H9 (cell line): ENCODE data around the gene WDHD1. TPM values are rescaled to one million over a fixed set of nuclear protein-coding genes. Genes with fewer than 3 reads are reported as not detected.
A peak's percentile ranks its signal among the peaks of the same experiment; 100 is the strongest.

ENCODE experiments used
- DNase-seq: peaks from one replicate; pipeline ENCODE4 v3.0.0-alpha.2; 2017
- H2AFZ ChIP-seq: one replicate; pipeline ENCODE4 v1.6.1; 2013; ENCODE audit warnings: mild to moderate bottlenecking, low read length, control low read depth, moderate library complexity
- H2AK5ac ChIP-seq: 2 replicates; pipeline ENCODE4 v1.6.1; 2013; ENCODE audit warnings: low read length, control low read depth, mixed read lengths; ENCODE audit not compliant: insufficient read length
- H2BK120ac ChIP-seq: one replicate; pipeline ENCODE4 v1.6.1; 2013; ENCODE audit warnings: low read depth, mild to moderate bottlenecking, low read length, control low read depth, inconsistent platforms; ENCODE audit not compliant: poor library complexity, severe bottlenecking
- H2BK12ac ChIP-seq: 2 replicates; pipeline ENCODE4 v1.6.1; 2013; ENCODE audit warnings: low read length, control low read depth, mixed read lengths, low read depth; ENCODE audit not compliant: insufficient read length
- H2BK15ac ChIP-seq: 2 replicates; pipeline ENCODE4 v1.6.1; 2013; ENCODE audit warnings: low read depth, low read length, control low read depth
- H2BK20ac ChIP-seq: one replicate; pipeline ENCODE4 v1.6.1; 2013; ENCODE audit warnings: low read depth, mild to moderate bottlenecking, low read length, control low read depth, inconsistent platforms; ENCODE audit not compliant: poor library complexity, severe bottlenecking
- H2BK5ac ChIP-seq: 2 replicates; pipeline ENCODE4 v1.6.1; 2013; ENCODE audit warnings: low read length, control low read depth, mixed read lengths; ENCODE audit not compliant: insufficient read length
- H3K14ac ChIP-seq: 2 replicates; pipeline ENCODE4 v1.6.1; 2013; ENCODE audit warnings: low read length, control low read depth; ENCODE audit not compliant: insufficient read depth
- H3K18ac ChIP-seq: 2 replicates; pipeline ENCODE4 v1.6.1; 2013; ENCODE audit warnings: low read depth, mild to moderate bottlenecking, mixed read lengths, low read length, control low read depth; ENCODE audit not compliant: insufficient read length
- H3K23ac ChIP-seq: 2 replicates; pipeline ENCODE4 v1.6.1; 2013; ENCODE audit warnings: low read length, control low read depth, mixed read lengths, low read depth; ENCODE audit not compliant: insufficient read length
- H3K23me2 ChIP-seq: 2 replicates; pipeline ENCODE4 v1.6.1; 2013; ENCODE audit warnings: low read depth, mild to moderate bottlenecking, mixed read lengths, low read length, control low read depth; ENCODE audit not compliant: insufficient read length, poor library complexity, severe bottlenecking
- H3K27ac ChIP-seq: 2 replicates; pipeline ENCODE4 v1.5.1; 2013; ENCODE audit warnings: low read length, control low read depth, mixed read lengths, low read depth; ENCODE audit not compliant: insufficient read length
- H3K27me3 ChIP-seq: 2 replicates; pipeline ENCODE4 v1.6.1; 2013; ENCODE audit warnings: low read length, control low read depth, inconsistent platforms; ENCODE audit not compliant: insufficient read depth
- H3K4ac ChIP-seq: 2 replicates; pipeline ENCODE4 v1.6.1; 2013; ENCODE audit warnings: low read depth, mild to moderate bottlenecking, control low read depth, inconsistent platforms, low read length, moderate library complexity
- H3K4me1 ChIP-seq: 2 replicates; pipeline ENCODE4 v1.6.1; 2013; ENCODE audit warnings: low read length, control low read depth, inconsistent platforms; ENCODE audit not compliant: insufficient read depth
- H3K4me2 ChIP-seq: 2 replicates; pipeline ENCODE4 v1.6.1; 2013; ENCODE audit warnings: low read length, control low read depth, mixed read lengths; ENCODE audit not compliant: insufficient read length, insufficient read depth
- H3K56ac ChIP-seq: 2 replicates; pipeline ENCODE4 v1.6.1; 2013; ENCODE audit warnings: low read depth, mild to moderate bottlenecking, mixed read lengths, low read length, control low read depth; ENCODE audit not compliant: insufficient read length
- H3K79me1 ChIP-seq: 2 replicates; pipeline ENCODE4 v1.6.1; 2013; ENCODE audit warnings: low read depth, mild to moderate bottlenecking, moderate library complexity, low read length, control low read depth, inconsistent platforms; ENCODE audit not compliant: insufficient read depth, poor library complexity, severe bottlenecking
- H3K79me2 ChIP-seq: 2 replicates; pipeline ENCODE4 v1.6.1; 2013; ENCODE audit warnings: low read length, control low read depth, inconsistent platforms; ENCODE audit not compliant: insufficient read depth
- H3K9ac ChIP-seq: 2 replicates; pipeline ENCODE4 v1.6.1; 2013; ENCODE audit warnings: low read length, control low read depth, mixed read lengths; ENCODE audit not compliant: insufficient read length; ENCODE audit errors: extremely low read depth
- H3K9me3 ChIP-seq: one replicate; pipeline ENCODE4 v1.6.1; 2013; ENCODE audit warnings: low read depth, low read length, inconsistent platforms; ENCODE audit not compliant: control insufficient read depth
- H3T11ph ChIP-seq: one replicate; pipeline ENCODE4 v1.6.1; 2013; ENCODE audit warnings: mild to moderate bottlenecking, low read length, control low read depth, inconsistent platforms
- H4K20me1 ChIP-seq: one replicate; pipeline ENCODE4 v1.6.1; 2013; ENCODE audit not compliant: control insufficient read depth, insufficient read length, insufficient read depth
- H4K5ac ChIP-seq: 2 replicates; pipeline ENCODE4 v1.6.1; 2013; ENCODE audit warnings: low read depth, mild to moderate bottlenecking, mixed read lengths, low read length, control low read depth; ENCODE audit not compliant: insufficient read length
- H4K8ac ChIP-seq: replicated peaks from 2 replicates; pipeline ENCODE4 v1.6.1; 2013; ENCODE audit warnings: low read length, control low read depth, mixed read lengths, low read depth; ENCODE audit not compliant: insufficient read length
- H4K91ac ChIP-seq: 2 replicates; pipeline ENCODE4 v1.6.1; 2013; ENCODE audit warnings: low read depth, mild to moderate bottlenecking, moderate library complexity, mixed read lengths, low read length, control low read depth; ENCODE audit not compliant: insufficient read length
- H3K27ac Mint-ChIP-seq, 3 experiments: 2 replicates in 2 of 3; 3 replicates in 1 of 3; pipeline ENCODE4 v1.8.0; 2020 to 2021; ENCODE audit warnings: mixed read lengths in 3 of 3, mild to moderate bottlenecking in 1 of 3, moderate library complexity in 1 of 3
- H3K27me3 Mint-ChIP-seq: 2 replicates; pipeline ENCODE4 v1.8.0; 2021; ENCODE audit warnings: low read depth, mild to moderate bottlenecking, moderate library complexity, mixed read lengths
- H3K36me3 Mint-ChIP-seq, 3 experiments: 2 replicates in 2 of 3; 3 replicates in 1 of 3; pipeline ENCODE4 v1.8.0; 2020 to 2021; ENCODE audit warnings: low read depth in 3 of 3, mixed read lengths in 3 of 3; ENCODE audit not compliant: insufficient read depth in 1 of 3
- H3K4me1 Mint-ChIP-seq, 2 experiments: 2 replicates each; pipeline ENCODE4 v1.8.0; 2020; ENCODE audit warnings: mixed read lengths in 2 of 2
- H3K4me3 Mint-ChIP-seq, 2 experiments: 2 replicates in 1 of 2; 3 replicates in 1 of 2; pipeline ENCODE4 v1.8.0; 2020 to 2021; ENCODE audit warnings: mild to moderate bottlenecking in 2 of 2, mixed read lengths in 2 of 2, moderate library complexity in 1 of 2
- H3K9me3 Mint-ChIP-seq, 2 experiments: 2 replicates in 1 of 2; 3 replicates in 1 of 2; pipeline ENCODE4 v1.8.0; 2020; ENCODE audit warnings: mild to moderate bottlenecking in 2 of 2, mixed read lengths in 2 of 2, moderate library complexity in 1 of 2
- CTCF ChIP-seq: fragments of 200-600 bp; sonication (generic); conservative IDR thresholded peaks from 3 replicates; pipeline ENCODE4 v1.8.0; 2021; ENCODE audit warnings: antibody characterized with exemption, mild to moderate bottlenecking
- WGBS: extraction: QIAGEN DNeasy Blood & Tissue Kit; methylation state at CpG from one replicate; pipeline ENCODE4 v1.1.7; 2013; ENCODE audit warnings: missing lambda C conversion rate, low lambda C conversion rate, mixed read lengths; ENCODE audit not compliant: insufficient read length; ENCODE audit errors: extremely low coverage; 5-methylcytosine and 5-hydroxymethylcytosine counted together
- total RNA-seq: library from RNA; stranded (reverse); gene quantifications from 2 replicates; pipeline ENCODE4 v1.2.1, GENCODE V29; 2021

Gene WDHD1
- total RNA-seq, 1 experiment from 2014 or later: 93.7 TPM

- Histone ChIP-seq H3K14ac (no peak overlapping the region), H3K56ac (no peak overlapping the region), H4K20me1 (no peaks in the 10 kb centered on the region), H3T11ph (no peak overlapping the region), H3K27me3 (no peaks in the 10 kb centered on the region), H2AK5ac (no peak overlapping the region), H2AFZ (no peak overlapping the region), H2BK15ac (no peak overlapping the region), H3K27ac (no peak overlapping the region), H3K4me1 (no peaks in the 10 kb centered on the region; the same call in 1 of the 2 replicates), H2BK20ac (peak overlapping the region; percentile 83), H2BK5ac (no peak overlapping the region), H4K5ac (no peak overlapping the region), H2BK120ac (no peak overlapping the region), H3K79me2 (peaks cover 30% of the 10 kb centered on the region; the same call in 1 of the 2 replicates), H3K23ac (no peak overlapping the region), H3K4ac (no peak overlapping the region), H4K91ac (no peak overlapping the region), H3K9ac (no peak overlapping the region), H3K79me1 (peaks cover 10% of the 10 kb centered on the region), H3K9me3 (no peaks in the 10 kb centered on the region), H2BK12ac (no peak overlapping the region), H3K23me2 (peaks cover 10% of the 10 kb centered on the region), H4K8ac (no peak overlapping the region), H3K18ac (no peak overlapping the region), H3K4me2 (peak overlapping the region; percentile 93)
- no peak for TF ChIP-seq CTCF
- Mint-ChIP-seq H3K27me3 (no peaks in the 10 kb centered on the region), H3K9me3 (no peaks in the 10 kb centered on the region; a peak in 1 of 5 replicates), H3K27ac (peak overlapping the region; percentile 6 to 99 (median 22); a peak in 3 of 7 replicates), H3K36me3 (peaks cover 16 to 35% (median 31%) of the 10 kb centered on the region in 3 experiments; a peak in 6 of 7 replicates), H3K4me3 (peak overlapping the region; percentile 86 to 95), H3K4me1 (peaks cover 30% of the 10 kb centered on the region in 2 experiments)
- no peak for DNase-seq
- 100% methylated on average over 1 of the region's 7 CpGs for WGBS
These were observed 26.6 kb upstream of the WDHD1 start for GRCh38 chr14:55053500-55053899.
